RPMI8226 (cell line): ENCODE results near the gene SNX9.
"Not testable (repeated sequence)": the region's sequence is repeated elsewhere in the genome, so short reads cannot be mapped to it uniquely, and the experiment has no call there.

ENCODE experiments used
- DNase-seq: peaks from one replicate; pipeline ENCODE4 v3.0.0-alpha.2; 2015

SNX9 gene

DNA sequence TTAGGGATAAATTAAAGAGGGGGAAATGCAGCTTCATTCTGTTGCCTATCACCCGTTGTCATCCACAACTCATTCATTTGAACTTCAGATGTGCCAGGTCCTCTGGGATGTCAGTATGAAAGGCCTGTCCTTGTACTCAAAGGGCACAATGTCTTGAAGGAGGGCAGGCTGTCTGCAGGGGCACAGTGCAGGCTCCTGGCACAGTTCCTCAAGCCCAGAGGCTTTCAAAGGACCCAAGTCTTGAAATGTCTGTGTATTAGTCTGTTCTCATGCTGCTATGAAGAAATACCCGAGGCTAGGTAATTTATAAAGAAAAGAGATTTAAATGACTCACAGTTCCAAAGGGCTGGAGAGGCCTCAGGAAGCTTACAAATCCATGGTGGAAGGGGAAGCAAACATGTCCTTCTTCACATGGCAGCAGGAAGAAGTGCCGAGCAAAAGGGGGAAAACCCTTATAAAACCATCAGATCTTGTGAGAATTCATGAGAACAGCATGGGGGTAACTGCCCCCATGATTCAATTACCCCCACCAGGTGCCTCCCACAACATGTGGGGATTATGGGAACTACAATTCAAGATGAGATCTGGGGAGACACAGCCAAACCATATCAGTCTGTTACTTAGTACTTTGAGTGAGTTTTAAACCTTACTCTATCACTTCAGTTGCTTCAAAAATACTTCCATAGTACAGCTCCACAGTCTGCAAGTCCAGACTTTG, 9.4 kb downstream of the SNX9 start:
- no peak for DNase-seq

DNA sequence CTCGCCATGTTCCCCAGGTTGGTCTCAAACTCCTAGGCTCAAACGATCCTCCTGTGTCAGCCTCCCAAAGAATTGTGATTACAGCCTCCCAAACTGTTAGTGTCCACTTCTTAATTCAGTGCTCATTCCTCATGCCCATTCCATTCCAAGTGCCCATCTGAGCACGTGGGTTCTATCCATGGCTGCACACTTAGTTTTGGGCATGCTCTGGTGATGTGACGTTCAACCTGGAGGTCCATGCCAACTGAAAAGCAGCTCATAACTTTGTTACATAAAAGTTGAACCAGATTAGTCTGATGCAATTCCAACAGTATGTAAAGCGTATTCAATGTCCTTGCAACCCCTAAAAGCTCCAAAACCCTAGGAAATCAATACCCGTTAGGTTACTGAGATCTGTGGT, 11.5 kb downstream of the SNX9 start:
- no peak for DNase-seq

- DNase-seq = no peak
These were observed 15.8 kb downstream of the SNX9 start for GRCh38 chr6:157838718-157839430.

DNA sequence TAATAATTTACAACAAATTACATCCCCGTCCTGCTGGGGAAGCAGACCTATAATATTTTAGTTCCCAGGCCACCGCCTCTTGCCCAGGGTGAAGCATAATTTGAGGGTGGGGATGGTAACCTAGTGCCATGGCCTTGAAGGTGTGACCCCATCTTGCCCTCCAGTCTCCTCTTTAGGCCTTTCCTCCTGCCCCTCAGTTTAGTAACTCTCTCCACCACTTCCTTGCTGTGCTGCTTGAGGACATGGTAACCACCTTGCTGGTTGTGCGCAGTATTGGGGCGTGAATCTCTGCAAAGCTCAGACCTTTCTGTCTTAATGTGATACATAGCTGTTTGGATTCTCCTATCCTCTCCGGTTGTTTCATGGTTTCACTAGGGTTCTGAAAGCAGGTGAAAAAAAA, 16.6 kb downstream of the SNX9 start:
- DNase-seq = no peak

- no peak for DNase-seq
These were observed 17.2 kb downstream of the SNX9 start for GRCh38 chr6:157840261-157840660.

GRCh38 chr6:157840776-157841175, 17.7 kb downstream of the SNX9 start:
- DNase-seq = peak; percentile 48

DNA sequence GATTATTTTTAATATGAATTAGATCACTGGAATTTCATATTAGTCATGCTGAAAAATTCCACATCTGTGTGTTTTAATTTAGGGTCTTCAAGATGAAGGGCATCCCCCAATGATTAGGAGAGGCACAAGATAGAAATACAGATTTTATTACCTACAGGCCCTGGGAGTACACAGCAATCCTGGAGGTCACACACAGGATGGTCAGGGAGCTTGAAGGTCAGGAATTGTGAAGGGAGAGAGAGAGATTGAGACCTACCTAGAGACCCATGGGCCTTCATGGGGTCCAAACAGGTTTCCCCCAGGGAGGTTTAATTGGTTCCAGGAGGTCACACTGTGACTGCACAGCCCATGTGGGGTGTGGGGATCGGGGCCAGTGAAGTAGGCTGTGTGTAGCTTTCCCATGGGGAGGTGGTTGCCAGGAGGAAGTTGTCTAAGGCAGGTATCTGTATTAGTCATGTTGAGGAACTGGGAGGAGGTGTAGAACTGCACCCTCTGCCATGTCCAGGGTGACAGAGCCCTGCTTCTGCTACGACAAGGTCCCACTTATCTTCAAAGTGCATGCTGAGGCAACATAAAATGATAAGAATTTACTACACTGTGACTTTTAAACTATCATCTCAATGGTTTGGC, 18.3 kb downstream of the SNX9 start:
- DNase-seq = peak; percentile 74

- no peak for DNase-seq
These were observed 19.2 kb downstream of the SNX9 start for GRCh38 chr6:157842212-157842611.

GRCh38 chr6:157844196-157844595, 21.1 kb downstream of the SNX9 start:
- DNase-seq = not testable (repeated sequence)

GRCh38 chr6:157845493-157846259, 22.6 kb downstream of the SNX9 start:
- DNase-seq = peak; percentile 67

- DNase-seq = no peak
These were observed 24.8 kb downstream of the SNX9 start for GRCh38 chr6:157847846-157848245.

- DNase-seq = peak; percentile 36
These were observed 25.6 kb downstream of the SNX9 start for GRCh38 chr6:157848693-157849092.

DNA sequence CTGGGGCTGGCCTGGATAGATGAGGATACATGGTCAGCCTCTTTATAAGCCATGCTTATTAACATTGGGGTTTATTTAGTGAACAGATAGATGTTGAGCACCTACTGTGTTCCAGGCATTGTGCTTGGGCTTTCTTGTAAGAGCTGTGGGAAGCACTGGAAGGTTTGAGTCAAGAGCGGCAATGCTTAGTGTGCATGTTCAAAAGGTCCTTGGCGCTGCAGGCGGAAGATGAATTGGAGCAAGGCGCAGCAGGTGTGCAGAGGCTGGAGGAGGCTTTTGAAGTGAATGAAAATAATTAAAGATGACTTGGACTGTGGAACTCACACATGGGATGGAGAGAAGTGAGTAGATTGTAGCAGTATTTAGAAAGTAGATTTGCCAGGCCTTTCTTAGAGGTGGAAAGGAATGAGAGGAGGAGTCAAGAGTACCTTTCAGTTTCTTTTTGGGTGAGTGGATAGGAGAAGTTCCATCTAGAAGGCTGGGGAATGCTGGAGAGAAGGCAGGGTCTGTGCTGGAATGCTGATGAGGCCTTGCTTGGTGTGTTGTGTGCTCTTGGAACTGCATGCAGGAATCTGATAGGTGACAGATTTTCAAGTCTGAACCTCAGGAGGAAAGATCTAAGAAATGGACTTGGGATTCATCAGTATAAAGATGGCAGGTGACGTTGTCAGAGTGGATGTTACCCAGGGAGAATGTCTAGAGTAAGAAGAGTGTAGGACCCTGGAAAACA, 26.4 kb downstream of the SNX9 start:
- DNase-seq = peak; percentile 73

DNA sequence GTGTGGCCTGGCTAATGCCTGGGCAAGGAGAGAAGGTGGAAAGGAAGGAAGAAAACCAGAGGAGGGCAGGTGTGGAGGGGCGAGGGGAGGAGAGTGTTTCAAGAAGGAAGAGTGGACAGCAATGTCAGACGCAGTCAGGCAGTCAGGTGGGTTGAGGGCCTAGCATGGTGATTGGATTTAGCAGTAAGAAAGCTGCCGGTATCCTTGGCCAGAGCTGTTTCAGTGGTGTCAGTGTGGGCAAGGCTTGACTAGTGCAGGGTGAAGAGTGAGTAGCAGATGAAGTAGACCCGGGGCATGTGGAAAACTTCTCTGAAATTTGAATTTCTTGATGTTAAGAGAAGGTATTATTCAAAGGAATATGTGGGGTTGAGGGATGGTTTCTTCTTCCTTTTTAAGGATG, 27.0 kb downstream of the SNX9 start:
- peak; percentile 43 for DNase-seq

GRCh38 chr6:157853018-157853805, 30.2 kb downstream of the SNX9 start:
- DNase-seq = no peak

- DNase-seq = no peak
These were observed 31.0 kb downstream of the SNX9 start for GRCh38 chr6:157853902-157854502.

DNA sequence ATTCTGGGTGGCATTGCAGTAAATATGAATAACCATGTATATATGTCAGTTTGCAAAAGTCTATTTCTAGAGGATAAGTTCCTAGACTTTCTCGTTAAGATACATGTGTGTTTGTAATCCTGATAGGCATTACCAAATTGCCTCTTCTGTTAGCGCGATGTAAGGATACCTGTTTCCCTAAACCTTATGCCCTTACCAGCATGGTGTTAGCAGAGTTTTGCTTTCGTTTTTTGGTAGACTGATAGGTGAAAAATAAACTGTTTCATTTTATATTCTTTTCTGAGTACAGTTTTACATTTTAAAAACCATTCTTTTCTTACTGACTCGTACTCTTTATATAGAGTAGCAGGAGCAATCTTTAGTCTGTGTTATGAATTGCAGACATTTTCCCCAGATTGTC, 32.3 kb downstream of the SNX9 start:
- no peak for DNase-seq

DNA sequence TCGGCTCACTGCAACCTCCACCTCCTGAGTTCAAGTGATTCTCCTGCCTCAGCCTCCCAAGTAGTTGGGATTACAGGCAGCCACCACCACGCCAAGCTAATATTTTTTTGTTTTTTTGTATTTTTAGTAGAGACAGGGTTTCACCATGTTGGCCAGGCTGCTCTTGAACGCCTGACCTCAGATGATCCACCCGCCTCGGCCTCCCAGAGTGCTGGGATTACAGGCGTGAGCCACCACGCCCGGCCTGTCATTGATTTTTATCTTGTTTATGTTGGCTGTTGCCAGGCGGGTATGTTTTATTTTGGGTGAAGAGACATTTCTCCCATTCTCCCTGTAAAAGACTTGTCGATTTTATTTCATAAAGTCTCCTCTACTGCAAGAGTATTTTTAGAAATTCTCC, 32.8 kb downstream of the SNX9 start:
- not testable (repeated sequence) for DNase-seq

DNA sequence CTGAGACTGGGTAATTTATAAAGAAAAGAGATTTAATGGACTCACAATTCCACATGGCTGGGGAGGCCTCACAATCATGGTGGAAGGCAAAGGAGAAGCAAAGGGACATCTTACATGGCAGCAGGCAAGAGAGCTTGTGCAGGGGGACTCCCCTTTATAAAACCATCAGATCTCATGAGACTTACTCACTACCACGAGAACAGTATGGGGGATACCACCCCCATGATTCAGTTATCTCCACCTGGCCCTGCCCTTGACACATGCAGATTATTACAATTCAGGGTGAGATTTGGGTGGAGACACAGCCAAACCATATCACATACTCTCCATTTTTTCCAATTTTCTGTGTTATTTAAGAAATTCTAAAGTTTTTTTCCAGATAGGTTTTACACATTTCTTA, 35.6 kb downstream of the SNX9 start:
- not testable (repeated sequence) for DNase-seq

GRCh38 chr6:157859775-157860504, 36.9 kb downstream of the SNX9 start:
- DNase-seq = no peak
